ENCODE measurements around the gene ITGBL1. TPM values are rescaled to one million over a fixed set of nuclear protein-coding genes. Genes with fewer than 3 reads are reported as not detected.

ITGBL1 gene
- total and polyA plus RNA-seq, 2 of the 8 experiments (the other 6 are each of a cell fraction or from before 2014, with no cell fraction given) = not detected

GRCh38 chr13:101738336-101738735, 285.9 kb downstream of the ITGBL1 start (continued):
- TF ChIP-seq GTF2F1 (IDR thresholded peaks at IDR 0.05; ENCODE audit: borderline replicate concordance, low read depth, low read length) = no peak
- no peak for TF ChIP-seq NRF1 (IDR thresholded peaks at IDR 0.05; ENCODE audit: low read depth, low read length)
- TF ChIP-seq CTCF (IDR thresholded peaks at IDR 0.05; ENCODE audit: control extremely low read depth in 1 of 3, insufficient read depth in 1 of 3, low read depth in 1 of 3, low read length in 3 of 3) = no peak
